HFFc6 (cell line): Measurements from ENCODE around the gene PAEP. TPM values are rescaled to one million over a fixed set of nuclear protein-coding genes. Genes with fewer than 3 reads are reported as not detected.

Source experiments
- DNase-seq: peaks from one replicate; pipeline ENCODE4 v3.0.0-alpha.2; 2018
- H3K27ac Mint-ChIP-seq: 2 replicates; pipeline ENCODE4 v1.8.0; 2020; ENCODE audit warnings: mild to moderate bottlenecking, mixed read lengths
- H3K27me3 Mint-ChIP-seq: 2 replicates; pipeline ENCODE4 v1.8.0; 2021; ENCODE audit warnings: mild to moderate bottlenecking, moderate library complexity, mixed read lengths; ENCODE audit not compliant: insufficient read depth
- H3K36me3 Mint-ChIP-seq: 2 replicates; pipeline ENCODE4 v1.8.0; 2021; ENCODE audit warnings: low read depth, mixed read lengths
- H3K4me1 Mint-ChIP-seq: 2 replicates; pipeline ENCODE4 v1.8.0; 2020; ENCODE audit warnings: low read depth, mixed read lengths
- H3K4me3 Mint-ChIP-seq: 2 replicates; pipeline ENCODE4 v1.8.0; 2020; ENCODE audit warnings: mild to moderate bottlenecking, moderate library complexity, mixed read lengths
- H3K9me3 Mint-ChIP-seq: 2 replicates; pipeline ENCODE4 v1.8.0; 2020; ENCODE audit warnings: mild to moderate bottlenecking, mixed read lengths
- CTCF ChIP-seq: fragments of 200-600 bp; sonication (generic); IDR thresholded peaks from 2 replicates; pipeline ENCODE4 v1.5.0; 2021; ENCODE audit warnings: antibody characterized with exemption, mild to moderate bottlenecking
- total RNA-seq, 6 experiments: library from RNA; stranded (reverse); fragmentation: NEBNext Ultra II Directional; extraction: Animal tissue kit (Norgen Biotek cat#: 25700); gene quantifications; 2 replicates in 1 of 6; 3 replicates in 5 of 6; pipeline ENCODE4 v1.2.3, GENCODE V29; 2021

Gene PAEP
- total RNA-seq, 6 experiments from 2014 or later, result not detected

- H3K36me3 Mint-ChIP-seq, result no peaks in the 10 kb centered on the region
- TF ChIP-seq CTCF, result no peak
- H3K4me3 Mint-ChIP-seq, result no peak overlapping the region
- H3K27ac Mint-ChIP-seq, result no peak overlapping the region
- peaks cover 14% of the 10 kb centered on the region for H3K4me1 Mint-ChIP-seq
- no peaks in the 10 kb centered on the region for H3K9me3 Mint-ChIP-seq
- DNase-seq, result no peak
- H3K27me3 Mint-ChIP-seq, result peaks cover 23% of the 10 kb centered on the region
Observed at GRCh38 chr9:135515083-135515951, 46.2 kb upstream of the PAEP start.

- H3K9me3 Mint-ChIP-seq, result no peaks in the 10 kb centered on the region
- no peak overlapping the region for H3K27ac Mint-ChIP-seq
- TF ChIP-seq CTCF, result no peak
- peaks cover 29% of the 10 kb centered on the region for H3K27me3 Mint-ChIP-seq
- H3K4me3 Mint-ChIP-seq, result no peak overlapping the region
- DNase-seq, result no peak
- H3K4me1 Mint-ChIP-seq, result peaks cover 7% of the 10 kb centered on the region
- H3K36me3 Mint-ChIP-seq, result no peaks in the 10 kb centered on the region
Observed at GRCh38 chr9:135516132-135516860, 45.3 kb upstream of the PAEP start.

GRCh38 chr9:135517407-135517822 is 44.1 kb upstream of the PAEP start:
- Mint-ChIP-seq H3K4me3 (no peak overlapping the region), H3K9me3 (no peaks in the 10 kb centered on the region), H3K27ac (no peak overlapping the region), H3K4me1 (no peaks in the 10 kb centered on the region), H3K27me3 (peaks cover 30% of the 10 kb centered on the region), H3K36me3 (no peaks in the 10 kb centered on the region)
- no peak for TF ChIP-seq CTCF
- DNase-seq, result no peak

- no peak for DNase-seq
- Mint-ChIP-seq H3K27ac (no peak overlapping the region), H3K9me3 (no peaks in the 10 kb centered on the region), H3K4me1 (no peaks in the 10 kb centered on the region), H3K36me3 (no peaks in the 10 kb centered on the region), H3K27me3 (peaks cover 22% of the 10 kb centered on the region), H3K4me3 (no peak overlapping the region)
- TF ChIP-seq CTCF, result no peak
Observed at GRCh38 chr9:135519179-135519971, 42.2 kb upstream of the PAEP start.

GRCh38 chr9:135520916-135521607 is 40.5 kb upstream of the PAEP start, which contains the start of gene LCN1:
LCN1 (plus strand) TSS chr9:135521440; CDS start chr9:135521498, 58 bp downstream.
- Mint-ChIP-seq H3K4me1 (no peaks in the 10 kb centered on the region), H3K4me3 (no peak within 1 kb of the TSS), H3K9me3 (no peaks in the 10 kb centered on the region), H3K27me3 (peaks cover 22% of the 10 kb centered on the region), H3K36me3 (no peaks in the 10 kb centered on the region), H3K27ac (no peak within 1 kb of the TSS)
- no peak for TF ChIP-seq CTCF
- DNase-seq, result no peak
